HL-60 (cell line): ENCODE measurements around the gene TRAF4.

ENCODE experiments used
- POLR2AphosphoS5 ChIP-seq: IDR thresholded peaks from 2 replicates; pipeline ENCODE4 v1.6.1; 2012; ENCODE audit warnings: low read depth
- REST ChIP-seq: IDR thresholded peaks from 2 replicates; pipeline ENCODE4 v1.6.1; 2012; ENCODE audit warnings: low read depth; ENCODE audit not compliant: insufficient replicate concordance
- TF ChIP-seq, protein P1 (sequence below): IDR thresholded peaks from one replicate; pipeline ENCODE4 v1.5.1; 2011; ENCODE audit warnings: low read length, control low read depth, inconsistent platforms; ENCODE audit not compliant: insufficient read depth

GRCh38 chr17:28796062-28796461 lies 52.3 kb downstream of the TRAF4 start:
- TF ChIP-seq, protein P1, sequence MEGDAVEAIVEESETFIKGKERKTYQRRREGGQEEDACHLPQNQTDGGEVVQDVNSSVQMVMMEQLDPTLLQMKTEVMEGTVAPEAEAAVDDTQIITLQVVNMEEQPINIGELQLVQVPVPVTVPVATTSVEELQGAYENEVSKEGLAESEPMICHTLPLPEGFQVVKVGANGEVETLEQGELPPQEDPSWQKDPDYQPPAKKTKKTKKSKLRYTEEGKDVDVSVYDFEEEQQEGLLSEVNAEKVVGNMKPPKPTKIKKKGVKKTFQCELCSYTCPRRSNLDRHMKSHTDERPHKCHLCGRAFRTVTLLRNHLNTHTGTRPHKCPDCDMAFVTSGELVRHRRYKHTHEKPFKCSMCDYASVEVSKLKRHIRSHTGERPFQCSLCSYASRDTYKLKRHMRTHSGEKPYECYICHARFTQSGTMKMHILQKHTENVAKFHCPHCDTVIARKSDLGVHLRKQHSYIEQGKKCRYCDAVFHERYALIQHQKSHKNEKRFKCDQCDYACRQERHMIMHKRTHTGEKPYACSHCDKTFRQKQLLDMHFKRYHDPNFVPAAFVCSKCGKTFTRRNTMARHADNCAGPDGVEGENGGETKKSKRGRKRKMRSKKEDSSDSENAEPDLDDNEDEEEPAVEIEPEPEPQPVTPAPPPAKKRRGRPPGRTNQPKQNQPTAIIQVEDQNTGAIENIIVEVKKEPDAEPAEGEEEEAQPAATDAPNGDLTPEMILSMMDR = no peak
- no peak for TF ChIP-seq REST
- TF ChIP-seq POLR2AphosphoS5 = no peak
